Measurements from ENCODE around the gene PRMT1.

Gene PRMT1

DNA sequence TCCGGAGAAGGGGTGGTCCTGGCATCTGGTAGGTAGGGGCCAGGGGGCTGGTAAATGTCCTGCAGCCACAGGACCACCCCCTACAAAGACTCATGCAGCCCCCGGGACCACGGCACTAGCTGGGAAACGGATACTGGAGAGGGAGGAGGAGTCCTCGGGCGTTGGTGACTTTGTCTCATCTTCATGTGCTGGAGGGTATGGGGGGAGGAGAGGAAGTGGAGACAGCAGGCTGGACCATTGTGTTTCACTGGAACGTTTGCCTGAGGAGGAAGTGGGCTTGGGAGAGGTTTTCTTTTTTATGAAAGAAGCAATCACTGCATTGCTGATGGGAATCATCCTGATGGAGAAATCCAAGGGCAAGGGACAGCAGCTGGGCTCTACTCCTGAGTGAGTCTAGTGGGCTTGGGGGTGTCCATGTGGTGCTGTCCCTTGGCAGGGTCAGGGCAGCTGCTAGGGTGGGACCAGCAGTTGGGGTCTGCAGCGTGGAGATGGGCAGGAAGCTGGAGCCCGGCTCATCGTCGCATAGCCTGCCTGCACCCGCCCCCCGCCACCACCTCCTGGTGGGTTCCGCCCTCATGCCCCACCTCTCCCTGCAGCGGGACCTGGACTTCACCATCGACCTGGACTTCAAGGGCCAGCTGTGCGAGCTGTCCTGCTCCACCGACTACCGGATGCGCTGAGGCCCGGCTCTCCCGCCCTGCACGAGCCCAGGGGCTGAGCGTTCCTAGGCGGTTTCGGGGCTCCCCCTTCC, 10.7 kb downstream of the PRMT1 start:
- no peak for DNase-seq (ENCODE audit: low read depth)
- TF ChIP-seq CTCF (IDR thresholded peaks at IDR 0.05; ENCODE audit: low read depth, low read length) (no peak), POLR2A (IDR thresholded peaks at IDR 0.05; ENCODE audit: extremely low read depth, insufficient read length) (no peak), MYC (IDR thresholded peaks at IDR 0.05; ENCODE audit: low read depth, low read length) (no peak)
- TF ChIP-seq, protein P1, sequence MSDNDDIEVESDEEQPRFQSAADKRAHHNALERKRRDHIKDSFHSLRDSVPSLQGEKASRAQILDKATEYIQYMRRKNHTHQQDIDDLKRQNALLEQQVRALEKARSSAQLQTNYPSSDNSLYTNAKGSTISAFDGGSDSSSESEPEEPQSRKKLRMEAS (IDR thresholded peaks at IDR 0.05; ENCODE audit: low read depth, low read length) = no peak
- H3K4me3 ChIP-seq (ENCODE audit: low read depth, low read length) = no peak overlapping the region

DNA sequence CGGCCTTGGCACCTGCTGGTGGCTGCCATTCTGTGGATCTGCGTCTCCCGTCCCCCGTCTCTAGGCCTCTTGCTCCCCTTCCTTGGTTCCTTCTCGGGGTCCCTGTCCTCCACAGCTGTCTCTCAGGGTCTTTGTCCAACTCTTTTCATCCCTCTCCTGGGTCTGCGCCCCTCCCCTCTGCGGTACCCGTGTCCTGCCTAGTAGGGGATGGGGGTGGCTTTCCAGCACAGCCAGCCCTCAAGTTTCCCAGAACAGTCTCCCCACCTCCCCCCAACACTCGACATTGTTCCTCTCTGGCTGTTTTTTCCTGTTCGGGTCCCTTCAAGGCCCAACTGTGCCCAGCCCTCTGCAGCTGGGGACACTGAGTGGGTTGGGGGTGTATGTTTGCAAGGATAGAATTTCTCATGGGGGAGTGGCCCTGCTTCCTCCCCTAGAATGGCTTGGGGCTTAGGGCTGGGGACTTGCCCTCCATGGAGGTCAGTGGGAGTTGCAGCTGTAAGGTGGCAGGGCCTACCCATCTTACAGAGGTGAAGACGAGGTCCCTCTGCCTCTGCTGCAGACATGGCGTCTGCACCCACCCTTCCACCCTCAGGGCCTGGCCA, 11.6 kb downstream of the PRMT1 start:
- TF ChIP-seq, protein P1 (IDR thresholded peaks at IDR 0.05; ENCODE audit: low read depth, low read length) = no peak
- no peak for TF ChIP-seq MYC (IDR thresholded peaks at IDR 0.05; ENCODE audit: low read depth, low read length)
- TF ChIP-seq CTCF (IDR thresholded peaks at IDR 0.05; ENCODE audit: low read depth, low read length) = no peak
- TF ChIP-seq POLR2A (IDR thresholded peaks at IDR 0.05; ENCODE audit: extremely low read depth, insufficient read length) = no peak
- H3K4me3 ChIP-seq (ENCODE audit: low read depth, low read length) = no peak overlapping the region

DNA sequence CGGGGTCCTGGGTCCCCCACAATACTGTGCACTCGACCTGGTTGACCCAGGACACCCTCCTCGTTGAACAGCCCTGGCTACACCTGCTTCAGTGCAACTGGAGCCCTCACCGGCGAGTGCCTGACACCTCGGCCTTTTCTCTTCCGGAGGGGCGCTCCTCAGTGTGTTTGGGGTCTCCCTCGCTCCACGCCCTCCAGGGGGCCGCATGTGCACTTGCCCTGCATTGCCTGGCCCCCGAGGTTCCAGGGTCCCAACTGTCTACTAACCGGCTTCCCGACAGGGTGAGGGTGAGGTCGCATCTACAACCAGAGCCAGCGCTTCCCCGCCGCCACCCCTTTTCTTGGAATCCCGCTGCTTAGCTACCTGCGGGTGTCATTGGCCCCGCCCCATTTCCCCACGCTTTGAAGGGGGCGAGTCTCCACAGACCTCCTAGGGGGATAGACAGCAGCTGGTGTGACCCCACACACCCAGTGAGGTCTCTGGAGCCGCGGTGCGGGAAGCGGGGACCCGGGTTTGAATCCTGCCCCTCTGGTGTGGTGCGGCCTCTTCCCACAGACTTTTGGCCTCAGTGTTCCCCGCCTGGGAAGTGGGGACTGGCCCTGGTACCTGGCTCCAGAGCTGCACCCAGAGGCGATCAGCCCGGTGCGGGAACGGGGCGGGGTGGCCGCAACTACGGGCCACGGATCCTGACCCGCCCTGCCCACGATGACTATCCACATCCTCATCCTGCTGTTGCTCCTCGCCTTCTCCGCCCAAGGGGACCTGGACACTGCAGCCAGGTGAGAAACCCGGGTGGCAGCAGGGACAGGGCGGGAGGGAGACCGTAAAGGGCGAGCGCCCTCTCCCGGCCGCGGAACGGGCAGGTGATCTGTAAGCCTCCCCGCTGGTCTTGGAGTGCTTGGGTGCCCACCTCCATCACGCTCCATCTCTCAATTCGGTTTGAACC, 12.3 kb downstream of the PRMT1 start, which contains the start of gene ADM5:
TSS of gene ADM5 (plus strand) at position 462 of the 946 bp plus-strand sequence. CDS start at position 706, 244 bp downstream.
- TF ChIP-seq MYC (IDR thresholded peaks at IDR 0.05; ENCODE audit: low read depth, low read length) (no peak), POLR2A (IDR thresholded peaks at IDR 0.05; ENCODE audit: extremely low read depth, insufficient read length) (peak; percentile 16)
- TF ChIP-seq, protein P1 (IDR thresholded peaks at IDR 0.05; ENCODE audit: low read depth, low read length) = no peak
- H3K4me3 ChIP-seq (ENCODE audit: low read depth, low read length) = no peak within 1 kb of the TSS
- DNase-seq (ENCODE audit: low read depth) = peak; percentile 21

More for the DNA sequence above, 11.6 kb downstream of the PRMT1 start:
- no peak for DNase-seq (ENCODE audit: low read depth)

DNA sequence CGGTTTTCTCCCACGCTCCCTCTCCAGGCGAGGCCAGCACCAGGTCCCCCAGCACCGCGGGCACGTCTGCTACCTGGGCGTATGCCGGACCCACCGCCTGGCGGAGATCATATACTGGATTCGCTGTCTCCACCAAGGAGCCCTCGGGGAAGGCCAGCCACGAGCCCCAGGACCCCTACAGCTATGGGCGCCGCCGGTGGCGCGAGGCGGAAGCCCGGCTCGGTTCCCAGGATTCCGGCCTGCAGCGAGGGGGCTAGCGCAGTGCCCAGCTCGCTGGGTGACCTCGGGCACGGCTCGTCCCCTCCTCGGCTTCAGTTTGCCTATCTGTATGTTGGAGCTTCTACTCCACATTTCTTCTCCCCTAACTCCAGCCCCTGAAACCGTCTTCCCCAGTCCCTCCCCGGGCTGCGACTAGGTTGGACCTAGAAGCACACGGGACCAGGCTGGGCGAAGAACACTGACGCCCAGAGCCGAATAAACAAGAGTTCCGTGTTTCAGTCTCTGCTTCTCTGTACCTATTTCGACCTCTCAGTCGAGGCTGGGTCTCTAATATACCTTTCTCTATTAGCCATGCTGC, 13.1 kb downstream of the PRMT1 start:
- TF ChIP-seq CTCF (IDR thresholded peaks at IDR 0.05; ENCODE audit: low read depth, low read length) (no peak), POLR2A (IDR thresholded peaks at IDR 0.05; ENCODE audit: extremely low read depth, insufficient read length) (no peak), MYC (IDR thresholded peaks at IDR 0.05; ENCODE audit: low read depth, low read length) (no peak)
- TF ChIP-seq, protein P1 (IDR thresholded peaks at IDR 0.05; ENCODE audit: low read depth, low read length) = no peak
- DNase-seq (ENCODE audit: low read depth) = no peak
- H3K4me3 ChIP-seq (ENCODE audit: low read depth, low read length) = no peak overlapping the region

GRCh38 chr19:49690656-49691242, 13.7 kb downstream of the PRMT1 start, which contains the start of gene CPT1C:
CPT1C (plus strand) TSS chr19:49691116; CDS start chr19:49692253, 1,137 bp downstream.
- peak; percentile 15 for DNase-seq (ENCODE audit: low read depth)
- TF ChIP-seq, protein P1 (IDR thresholded peaks at IDR 0.05; ENCODE audit: low read depth, low read length) = no peak
- TF ChIP-seq MYC (IDR thresholded peaks at IDR 0.05; ENCODE audit: low read depth, low read length) (no peak), CTCF (IDR thresholded peaks at IDR 0.05; ENCODE audit: low read depth, low read length) (no peak), POLR2A (IDR thresholded peaks at IDR 0.05; ENCODE audit: extremely low read depth, insufficient read length) (no peak)
- no peak within 1 kb of the TSS for H3K4me3 ChIP-seq (ENCODE audit: low read depth, low read length)
